HL-60 (cell line): ENCODE results near the gene SYNPO2.

ENCODE experiments used
- DNase-seq, 2 experiments: peaks; one replicate each; pipeline ENCODE4 v3.0.0-alpha.2; 2010 to 2020; ENCODE audit warnings: low read depth in 1 of 2, low spot score in 1 of 2
- H3K27ac ChIP-seq: fragments of 250-450 bp; sonication (Bioruptor Pico); replicated peaks from 2 replicates; pipeline ENCODE4 v1.5.1; 2020; ENCODE audit warnings: mild to moderate bottlenecking, moderate library complexity
- H3K27me3 ChIP-seq: fragments of 250-450 bp; sonication (Bioruptor Pico); 2 replicates; pipeline ENCODE4 v1.5.1; 2021; ENCODE audit warnings: mild to moderate bottlenecking, moderate library complexity; ENCODE audit not compliant: insufficient read depth, poor library complexity, severe bottlenecking
- H3K4me3 ChIP-seq: replicated peaks from 2 replicates; pipeline ENCODE4 v1.5.1; 2011; ENCODE audit warnings: mild to moderate bottlenecking, control low read depth, low read length; ENCODE audit not compliant: insufficient read depth
- GABPA ChIP-seq: IDR thresholded peaks from 2 replicates; pipeline ENCODE4 v1.6.1; 2012; ENCODE audit warnings: low read depth
- POLR2AphosphoS5 ChIP-seq: IDR thresholded peaks from 2 replicates; pipeline ENCODE4 v1.6.1; 2012; ENCODE audit warnings: low read depth
- SPI1 ChIP-seq: IDR thresholded peaks from 2 replicates; pipeline ENCODE4 v1.6.1; 2012; ENCODE audit warnings: low read depth, mild to moderate bottlenecking, borderline replicate concordance
- TF ChIP-seq, protein P1 (sequence below): IDR thresholded peaks from 2 replicates; pipeline ENCODE4 v1.6.1; 2012; ENCODE audit warnings: low read depth; ENCODE audit not compliant: insufficient replicate concordance
- TF ChIP-seq, protein P2 (sequence below): IDR thresholded peaks from one replicate; pipeline ENCODE4 v1.5.1; 2011; ENCODE audit warnings: low read length, control low read depth, inconsistent platforms; ENCODE audit not compliant: insufficient read depth

Gene SYNPO2

DNA sequence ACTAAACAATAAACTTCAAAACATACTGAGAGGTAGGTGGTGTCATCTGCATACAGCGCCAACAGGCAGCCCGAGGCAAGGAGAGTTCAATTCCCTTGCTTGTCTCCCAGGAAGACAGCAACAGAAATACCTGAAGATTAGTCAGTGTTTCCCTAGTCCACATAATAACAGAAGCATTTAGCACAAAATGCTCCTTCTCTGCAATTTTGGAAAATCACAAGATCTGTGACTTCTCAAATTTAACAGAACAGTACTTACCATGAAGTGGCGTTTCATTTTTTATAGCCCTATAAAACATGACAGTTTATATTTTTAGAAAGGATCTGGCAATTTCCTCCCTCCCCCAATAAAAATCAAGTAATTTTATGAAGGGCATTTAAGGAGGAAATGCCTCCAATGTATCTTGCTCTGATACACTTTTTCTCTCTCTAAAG, 179.9 kb downstream of the SYNPO2 start:
- H3K27ac ChIP-seq = no peak overlapping the region
- H3K27me3 ChIP-seq = no peaks in the 10 kb centered on the region
- no peak for DNase-seq
- H3K4me3 ChIP-seq = no peak overlapping the region
- TF ChIP-seq, protein P1, sequence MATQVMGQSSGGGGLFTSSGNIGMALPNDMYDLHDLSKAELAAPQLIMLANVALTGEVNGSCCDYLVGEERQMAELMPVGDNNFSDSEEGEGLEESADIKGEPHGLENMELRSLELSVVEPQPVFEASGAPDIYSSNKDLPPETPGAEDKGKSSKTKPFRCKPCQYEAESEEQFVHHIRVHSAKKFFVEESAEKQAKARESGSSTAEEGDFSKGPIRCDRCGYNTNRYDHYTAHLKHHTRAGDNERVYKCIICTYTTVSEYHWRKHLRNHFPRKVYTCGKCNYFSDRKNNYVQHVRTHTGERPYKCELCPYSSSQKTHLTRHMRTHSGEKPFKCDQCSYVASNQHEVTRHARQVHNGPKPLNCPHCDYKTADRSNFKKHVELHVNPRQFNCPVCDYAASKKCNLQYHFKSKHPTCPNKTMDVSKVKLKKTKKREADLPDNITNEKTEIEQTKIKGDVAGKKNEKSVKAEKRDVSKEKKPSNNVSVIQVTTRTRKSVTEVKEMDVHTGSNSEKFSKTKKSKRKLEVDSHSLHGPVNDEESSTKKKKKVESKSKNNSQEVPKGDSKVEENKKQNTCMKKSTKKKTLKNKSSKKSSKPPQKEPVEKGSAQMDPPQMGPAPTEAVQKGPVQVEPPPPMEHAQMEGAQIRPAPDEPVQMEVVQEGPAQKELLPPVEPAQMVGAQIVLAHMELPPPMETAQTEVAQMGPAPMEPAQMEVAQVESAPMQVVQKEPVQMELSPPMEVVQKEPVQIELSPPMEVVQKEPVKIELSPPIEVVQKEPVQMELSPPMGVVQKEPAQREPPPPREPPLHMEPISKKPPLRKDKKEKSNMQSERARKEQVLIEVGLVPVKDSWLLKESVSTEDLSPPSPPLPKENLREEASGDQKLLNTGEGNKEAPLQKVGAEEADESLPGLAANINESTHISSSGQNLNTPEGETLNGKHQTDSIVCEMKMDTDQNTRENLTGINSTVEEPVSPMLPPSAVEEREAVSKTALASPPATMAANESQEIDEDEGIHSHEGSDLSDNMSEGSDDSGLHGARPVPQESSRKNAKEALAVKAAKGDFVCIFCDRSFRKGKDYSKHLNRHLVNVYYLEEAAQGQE = no peak
- TF ChIP-seq POLR2AphosphoS5 (no peak), SPI1 (no peak), GABPA (no peak)
- TF ChIP-seq, protein P2, sequence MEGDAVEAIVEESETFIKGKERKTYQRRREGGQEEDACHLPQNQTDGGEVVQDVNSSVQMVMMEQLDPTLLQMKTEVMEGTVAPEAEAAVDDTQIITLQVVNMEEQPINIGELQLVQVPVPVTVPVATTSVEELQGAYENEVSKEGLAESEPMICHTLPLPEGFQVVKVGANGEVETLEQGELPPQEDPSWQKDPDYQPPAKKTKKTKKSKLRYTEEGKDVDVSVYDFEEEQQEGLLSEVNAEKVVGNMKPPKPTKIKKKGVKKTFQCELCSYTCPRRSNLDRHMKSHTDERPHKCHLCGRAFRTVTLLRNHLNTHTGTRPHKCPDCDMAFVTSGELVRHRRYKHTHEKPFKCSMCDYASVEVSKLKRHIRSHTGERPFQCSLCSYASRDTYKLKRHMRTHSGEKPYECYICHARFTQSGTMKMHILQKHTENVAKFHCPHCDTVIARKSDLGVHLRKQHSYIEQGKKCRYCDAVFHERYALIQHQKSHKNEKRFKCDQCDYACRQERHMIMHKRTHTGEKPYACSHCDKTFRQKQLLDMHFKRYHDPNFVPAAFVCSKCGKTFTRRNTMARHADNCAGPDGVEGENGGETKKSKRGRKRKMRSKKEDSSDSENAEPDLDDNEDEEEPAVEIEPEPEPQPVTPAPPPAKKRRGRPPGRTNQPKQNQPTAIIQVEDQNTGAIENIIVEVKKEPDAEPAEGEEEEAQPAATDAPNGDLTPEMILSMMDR = no peak

DNA sequence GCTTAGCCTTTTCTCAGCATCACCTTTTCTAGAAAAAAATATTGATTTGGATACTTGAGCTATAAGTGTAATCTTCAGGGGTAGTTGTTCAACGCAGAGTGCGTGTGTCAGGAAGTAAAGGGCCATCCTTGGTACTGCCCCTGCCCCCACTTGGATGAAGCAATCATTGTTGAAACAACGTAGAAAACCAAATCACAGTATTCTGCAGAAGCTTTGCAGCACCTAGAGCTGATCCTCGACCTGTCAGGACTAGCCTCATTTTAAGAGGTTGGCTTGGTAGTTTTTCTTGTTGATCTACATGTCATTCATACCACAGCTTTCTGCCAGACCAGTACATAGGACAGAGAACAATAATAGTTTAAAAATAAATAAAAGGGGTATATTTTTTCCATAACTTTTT, 181.6 kb downstream of the SYNPO2 start:
- DNase-seq = no peak

DNA sequence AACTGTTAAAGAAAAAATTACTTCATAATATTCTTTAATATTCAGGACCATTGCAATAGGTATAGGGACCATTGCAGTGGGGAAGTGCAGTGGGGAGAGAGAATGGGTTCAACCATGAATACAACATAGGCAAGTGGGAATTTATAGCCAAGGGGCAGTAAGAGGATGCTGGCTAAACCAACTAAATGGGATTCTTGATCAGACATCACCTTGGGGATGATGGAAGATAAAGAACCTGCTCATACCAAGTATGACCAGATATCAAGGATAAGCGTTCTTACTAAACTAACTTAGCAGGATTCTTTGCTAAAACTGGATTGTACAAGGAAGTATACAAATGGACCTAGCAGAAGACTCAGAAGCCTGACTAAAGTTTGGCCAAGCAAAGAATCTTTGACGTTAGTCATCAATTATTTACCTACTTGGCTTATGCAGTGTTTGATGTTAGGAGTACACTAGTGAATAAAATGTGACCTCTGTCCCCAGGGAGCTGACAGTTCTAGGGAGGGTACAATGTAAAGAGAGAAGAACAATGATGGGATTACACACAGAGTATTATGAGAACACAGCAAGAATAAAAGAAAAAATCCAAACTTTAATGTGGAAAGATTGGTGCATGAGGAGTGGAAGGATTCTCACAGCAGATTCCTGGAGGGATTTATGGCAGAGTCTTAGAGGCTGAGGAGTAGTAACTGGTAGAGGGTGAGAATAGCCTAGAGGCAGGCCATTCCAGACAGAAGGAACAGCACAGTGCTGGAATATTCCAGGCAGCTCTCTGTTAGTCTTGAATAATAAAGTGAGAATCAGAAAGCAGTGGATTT, 192.3 kb downstream of the SYNPO2 start:
- DNase-seq = no peak
- Histone ChIP-seq H3K4me3 (no peak overlapping the region), H3K27me3 (no peaks in the 10 kb centered on the region), H3K27ac (no peak overlapping the region)
- TF ChIP-seq GABPA (no peak), POLR2AphosphoS5 (no peak), SPI1 (no peak)
- TF ChIP-seq, protein P2 = no peak
- TF ChIP-seq, protein P1 = no peak

More for the DNA sequence above, 181.6 kb downstream of the SYNPO2 start:
- Histone ChIP-seq H3K27me3 (no peaks in the 10 kb centered on the region), H3K4me3 (no peak overlapping the region), H3K27ac (no peak overlapping the region)
- TF ChIP-seq POLR2AphosphoS5 = no peak
- no peak for TF ChIP-seq GABPA
- TF ChIP-seq, protein P2 = no peak
- TF ChIP-seq, protein P1 = no peak
- TF ChIP-seq SPI1 = no peak
